ENCODE results near the gene RIN1.
"Not testable (repeated sequence)": the region's sequence is repeated elsewhere in the genome, so short reads cannot be mapped to it uniquely, and the experiment has no call there.

Gene RIN1

DNA sequence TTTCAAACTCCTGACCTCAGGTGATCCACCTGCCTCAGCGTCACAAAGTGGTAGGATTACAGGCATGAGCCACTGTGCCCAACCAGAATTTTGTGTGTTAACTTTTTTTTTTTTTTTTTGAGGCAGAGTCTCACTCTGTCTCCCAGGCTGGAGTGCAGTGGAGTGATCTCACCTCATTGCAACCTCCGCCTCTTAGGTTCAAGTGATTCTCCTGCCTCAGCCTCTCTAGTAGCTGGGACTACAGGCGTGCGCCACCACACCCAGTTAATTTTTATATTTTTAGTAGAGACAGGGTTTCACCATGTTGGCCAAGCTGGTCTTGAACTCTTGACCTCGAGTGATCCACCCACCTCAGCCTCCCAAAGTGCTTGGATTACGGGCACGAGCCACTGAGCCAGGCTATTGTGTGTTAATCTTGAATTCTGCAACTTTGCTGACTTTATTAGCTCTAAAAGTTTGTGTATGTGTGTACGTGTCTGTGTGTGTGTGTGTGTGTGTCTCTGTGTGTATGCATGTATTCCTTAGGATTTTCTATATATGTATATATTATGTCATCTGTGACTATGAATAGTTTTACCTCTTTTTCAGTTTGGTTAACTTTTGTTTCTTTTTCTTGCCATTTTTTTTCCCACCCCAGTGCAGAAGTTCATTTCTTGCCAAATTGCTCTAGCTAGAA lies 14.5 kb upstream of the RIN1 start:
- not testable (repeated sequence) for DNase-seq

DNA sequence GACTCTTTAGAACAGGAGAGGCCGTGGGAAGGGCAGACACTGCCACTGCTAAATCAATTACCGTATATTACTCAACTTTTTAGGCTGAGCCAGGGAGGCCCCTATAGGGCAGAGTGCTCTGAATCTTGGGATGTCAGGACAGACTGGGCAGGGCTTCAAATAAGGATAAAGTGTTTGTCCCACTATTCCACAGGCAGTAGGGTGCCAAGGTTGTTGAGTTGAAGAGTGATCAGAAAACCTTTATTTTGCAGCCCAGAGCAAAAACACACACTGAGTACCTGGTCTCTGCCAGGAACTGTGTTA lies 12.8 kb upstream of the RIN1 start:
- DNase-seq: no peak

DNA sequence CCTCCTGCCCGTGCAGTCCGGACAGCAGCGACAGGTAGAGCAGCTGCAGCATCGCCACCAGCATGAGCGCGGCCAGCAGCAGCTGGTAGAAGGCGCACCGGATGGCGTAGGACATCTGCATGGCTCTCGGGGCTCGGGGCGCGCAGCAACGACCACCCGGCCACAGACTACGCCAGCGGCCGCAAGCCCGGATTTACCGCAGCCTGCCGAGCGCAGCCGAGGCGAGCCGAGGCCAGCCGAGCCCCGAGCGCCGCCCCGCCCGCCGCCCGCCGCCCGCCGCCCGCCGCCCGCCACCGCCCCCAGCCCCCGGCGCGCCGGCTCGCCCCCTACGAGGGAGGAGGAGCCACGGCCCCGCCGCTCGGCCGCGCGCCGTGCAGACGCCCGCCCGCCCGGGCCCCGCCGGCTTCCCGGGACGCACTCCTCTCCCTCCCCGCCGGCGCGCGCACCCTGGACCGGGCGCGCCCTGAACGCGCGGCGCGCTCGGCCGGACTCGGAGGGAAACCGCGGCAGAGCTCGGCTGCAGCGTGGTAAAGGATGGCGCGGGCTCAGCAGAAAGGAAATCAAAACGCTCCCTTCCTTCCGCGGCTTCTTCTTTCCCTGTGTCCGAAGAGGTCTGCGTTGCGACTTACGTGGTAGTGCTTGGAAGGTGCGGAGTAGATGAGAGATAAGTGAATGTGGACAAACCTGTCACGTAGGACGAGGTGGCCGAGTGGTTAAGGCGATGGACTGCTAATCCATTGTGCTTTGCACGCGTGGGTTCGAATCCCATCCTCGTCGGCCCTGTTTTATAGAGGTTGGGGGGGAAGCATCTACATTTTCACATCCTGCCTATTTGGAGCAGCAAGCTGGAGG lies 11.4 kb upstream of the RIN1 start, which contains the start of gene B4GAT1:
Gene B4GAT1 (minus strand): TSS at position 205 of the 852 bp plus-strand sequence. CDS start 84 bp downstream, at position 121.
- DNase-seq: peak; percentile 81

DNA sequence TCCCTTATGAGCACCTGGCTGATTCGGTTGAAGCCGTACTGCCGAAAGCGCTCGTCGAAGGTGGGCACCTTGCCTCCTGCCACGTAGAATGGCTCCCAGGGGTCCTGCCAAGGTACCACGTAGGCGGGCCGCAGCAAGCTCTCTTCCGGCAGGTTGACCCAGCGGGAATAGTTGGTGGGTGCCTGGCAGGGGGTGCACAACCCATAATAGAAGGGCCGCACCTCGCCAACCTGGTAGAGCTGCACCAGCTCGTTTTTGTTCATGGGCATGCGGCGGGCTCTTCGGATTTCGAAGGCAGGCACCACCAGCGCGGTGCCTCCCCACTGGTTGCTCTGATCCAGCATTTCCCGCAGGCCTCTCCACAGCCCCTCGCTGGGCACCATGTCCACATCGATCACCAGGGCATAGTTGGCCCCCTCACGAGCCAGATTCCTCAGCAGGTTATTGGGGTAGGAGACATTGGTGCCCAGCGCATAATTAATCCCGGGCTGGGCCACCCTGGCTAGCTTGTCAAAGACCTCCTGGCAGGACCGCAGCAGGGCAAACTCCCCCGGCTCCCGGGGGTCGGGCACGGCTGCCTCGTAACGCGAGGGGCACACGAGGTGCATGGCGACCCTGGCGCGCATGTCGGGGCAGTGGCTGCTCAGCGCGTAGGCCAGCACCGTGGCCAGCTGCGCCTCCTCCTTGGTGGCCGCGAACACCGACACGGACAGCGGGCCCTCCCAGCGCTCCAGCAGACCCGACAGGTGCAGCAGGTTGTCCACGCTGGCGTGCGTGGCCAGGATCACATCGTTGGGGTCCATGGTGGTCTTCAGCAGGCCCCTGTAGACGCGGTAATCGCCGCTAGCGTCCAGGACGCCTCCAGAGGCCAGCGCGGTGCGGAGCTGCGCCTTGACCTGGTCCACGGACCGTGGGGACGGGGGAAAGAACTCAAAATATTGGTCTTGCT lies 10.5 kb upstream of the RIN1 start:
- DNase-seq: peak; percentile 62

DNA sequence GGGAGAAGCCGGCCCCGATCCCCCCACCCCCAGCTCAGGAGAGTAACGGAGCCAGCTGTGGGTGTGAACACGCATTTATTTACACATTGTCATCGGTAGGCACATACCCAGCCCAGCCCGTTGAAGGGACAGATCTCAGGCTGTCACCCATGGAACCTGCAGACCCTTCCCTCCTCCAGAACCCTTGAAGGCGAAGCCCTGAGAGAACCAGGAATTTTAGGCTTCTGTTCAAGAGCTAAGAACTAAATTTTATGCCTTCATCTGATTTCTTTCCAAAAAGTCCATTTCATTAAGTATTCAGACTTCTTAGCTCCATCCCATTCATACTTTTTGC lies 9.0 kb upstream of the RIN1 start:
- DNase-seq: no peak

DNA sequence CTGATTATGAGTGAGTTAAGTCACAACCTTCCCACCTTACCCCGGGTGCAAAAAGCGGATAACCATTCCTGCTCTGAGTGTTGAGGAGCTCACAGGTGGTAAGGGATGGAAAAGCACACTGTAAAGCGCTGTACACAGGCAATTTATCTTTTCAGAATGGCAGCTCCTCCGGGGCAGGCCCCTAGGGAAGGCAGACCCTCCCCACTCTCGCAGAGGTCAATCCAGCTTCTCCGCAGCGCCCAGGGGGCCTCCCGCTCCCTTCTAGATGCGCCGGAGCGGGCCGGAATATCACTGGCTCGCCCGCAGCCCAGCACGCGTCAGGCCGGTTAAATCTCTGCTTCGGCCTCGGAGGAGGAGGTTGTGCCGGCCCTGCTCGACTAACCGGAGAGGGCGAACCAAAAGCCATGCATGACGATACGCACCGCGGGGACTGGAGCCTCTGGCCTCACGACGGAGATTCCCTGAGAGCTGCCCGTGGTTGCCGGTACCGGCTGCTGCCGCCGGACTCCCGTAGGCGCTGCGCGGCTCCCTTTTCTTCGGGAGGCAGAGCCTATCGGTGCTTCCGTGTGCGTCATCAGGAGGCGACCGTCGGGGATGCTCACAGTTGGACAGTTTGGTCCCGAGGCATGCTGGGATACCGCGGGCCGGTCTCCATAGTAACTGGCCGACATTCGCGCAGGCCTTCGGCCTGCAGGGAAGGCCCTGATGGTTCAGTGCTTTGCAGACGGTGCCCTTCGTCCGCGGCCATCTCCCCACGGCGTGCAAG lies 8.5 kb upstream of the RIN1 start, which contains the start of gene BRMS1:
Gene BRMS1 (minus strand): TSS at position 555 of the 766 bp plus-strand sequence. CDS start 2,870 bp downstream, outside the sequence.
- DNase-seq: peak; percentile 91

DNA sequence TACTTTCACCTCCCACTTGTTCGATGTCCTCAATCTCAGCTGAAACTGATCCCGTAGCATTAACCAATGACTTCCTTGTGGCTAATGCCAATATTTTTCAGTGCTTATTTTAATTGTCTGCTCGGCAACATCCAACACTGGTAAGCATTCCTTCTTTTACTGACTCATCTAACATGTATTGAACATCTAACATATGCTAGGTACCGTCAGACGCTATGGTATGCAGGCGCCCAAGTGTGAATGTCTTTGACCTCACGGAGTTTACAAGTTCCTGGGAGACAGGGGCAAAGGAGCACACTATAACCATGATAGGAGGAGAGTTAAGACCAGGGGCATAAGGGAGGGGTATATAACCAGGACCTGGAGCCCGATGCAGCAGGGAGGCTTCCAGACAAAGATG lies 6.9 kb upstream of the RIN1 start:
- DNase-seq: no peak

DNA sequence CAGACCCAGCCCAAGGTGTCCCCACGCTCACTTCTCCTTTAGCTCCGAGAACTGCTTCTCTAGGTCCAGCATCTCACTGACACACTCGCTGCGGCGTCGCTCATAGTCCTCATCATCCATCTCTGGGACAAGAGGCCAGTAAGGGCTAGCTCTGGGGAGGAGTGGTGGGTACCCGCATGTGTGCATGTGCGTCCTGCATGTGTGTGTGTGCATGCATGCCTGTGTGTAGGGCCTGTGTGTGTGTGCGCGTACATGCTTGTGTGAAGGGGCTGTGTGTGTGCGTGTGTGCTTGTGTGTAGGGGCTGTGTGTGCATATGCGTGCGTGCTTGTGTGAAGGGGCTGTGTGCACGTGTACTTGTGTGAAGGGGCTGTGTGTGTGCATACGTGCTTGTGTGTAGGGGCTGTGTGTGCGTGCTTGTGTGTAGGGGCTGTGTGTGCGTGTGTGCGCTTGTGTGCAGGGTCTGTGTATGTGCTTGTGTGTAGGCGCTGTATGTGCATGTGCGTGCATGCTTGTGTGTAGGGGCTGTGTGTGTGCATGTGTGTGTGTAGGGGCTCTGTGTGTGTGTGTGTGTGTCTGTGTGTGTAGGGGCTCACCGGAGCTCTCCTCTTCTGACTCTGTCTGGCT lies 5.4 kb upstream of the RIN1 start:
- no peak for DNase-seq

DNA sequence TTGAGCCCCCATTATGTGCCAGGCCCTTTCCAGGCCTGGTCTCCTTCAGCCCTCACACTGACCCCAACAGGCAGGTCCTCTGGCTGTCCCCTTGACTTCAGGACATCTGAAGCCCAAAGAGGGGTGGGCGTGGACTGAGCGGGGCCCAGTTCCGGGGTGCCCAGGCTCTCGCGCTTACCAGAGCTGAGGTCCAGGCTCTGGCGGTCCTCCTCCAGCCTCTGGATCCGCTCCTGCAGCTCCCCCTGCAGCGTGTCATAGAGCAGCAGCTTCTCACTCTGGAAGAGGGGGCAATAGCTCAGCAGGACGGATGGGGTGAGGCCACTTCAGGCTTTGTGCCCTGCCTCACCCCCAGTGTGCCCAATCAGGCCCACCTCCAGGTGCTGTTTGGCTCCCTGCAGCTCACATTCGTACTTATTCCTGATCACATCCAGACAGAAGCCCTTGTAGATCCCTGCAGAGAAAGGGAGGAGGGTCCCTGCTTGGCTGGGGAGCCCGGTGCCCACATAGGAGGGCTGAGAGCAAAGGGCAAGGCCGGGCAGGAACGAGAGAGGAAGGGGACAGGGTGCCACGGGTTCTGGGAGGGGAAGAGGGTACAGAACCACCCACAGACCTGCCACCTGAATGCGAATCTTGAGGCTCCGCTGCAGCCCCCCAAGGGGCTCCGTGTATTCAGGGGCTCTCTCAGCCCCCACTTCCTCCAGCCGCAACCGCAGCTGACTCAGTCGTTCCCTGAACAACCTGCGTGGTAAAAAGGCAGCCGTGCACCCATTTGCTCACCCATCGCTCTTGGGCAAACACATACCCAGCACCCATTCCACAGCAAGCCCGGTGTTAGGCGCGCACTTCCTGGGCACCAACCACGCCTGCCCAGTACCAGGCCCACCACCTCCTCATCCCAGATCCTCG lies 4.6 kb upstream of the RIN1 start:
- DNase-seq: no peak

DNA sequence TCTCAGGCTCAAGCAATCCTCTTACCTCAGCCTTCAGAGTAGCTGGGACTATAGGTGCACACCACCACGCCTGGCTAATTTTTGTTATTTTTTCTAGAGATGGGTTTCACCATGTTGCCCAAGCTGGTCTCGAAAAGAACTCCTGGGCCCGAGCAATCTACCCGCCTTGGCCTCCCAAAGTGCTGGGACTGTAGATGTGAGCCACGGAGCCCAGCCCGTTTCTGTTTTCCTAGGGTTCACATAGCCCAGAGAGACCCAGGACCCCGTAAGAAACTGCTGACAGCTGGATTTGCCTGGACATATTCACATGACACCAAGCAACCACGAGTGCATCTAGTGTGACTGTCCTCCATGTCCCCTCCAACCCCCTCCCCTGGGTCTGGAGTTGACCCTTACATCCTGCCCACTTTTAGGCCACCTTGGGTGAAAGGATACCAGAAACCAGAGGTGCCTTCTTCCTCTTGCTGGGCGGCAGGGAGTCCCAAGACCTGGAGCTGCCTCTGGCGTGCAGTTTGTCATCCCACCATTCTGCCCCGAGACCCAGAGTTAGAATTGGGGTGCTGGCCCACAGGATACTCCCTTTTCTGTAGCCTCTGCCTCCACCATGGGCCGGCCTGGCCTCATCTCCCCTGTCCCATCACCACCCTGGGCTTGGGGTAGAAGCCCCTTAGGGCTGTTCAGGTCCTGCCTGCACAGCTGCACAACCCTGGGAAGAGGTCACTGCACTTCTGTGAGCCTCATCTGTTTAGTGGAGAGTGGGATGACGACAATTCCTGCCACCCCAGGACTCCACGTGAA lies 3.7 kb upstream of the RIN1 start:
- DNase-seq: no peak

DNA sequence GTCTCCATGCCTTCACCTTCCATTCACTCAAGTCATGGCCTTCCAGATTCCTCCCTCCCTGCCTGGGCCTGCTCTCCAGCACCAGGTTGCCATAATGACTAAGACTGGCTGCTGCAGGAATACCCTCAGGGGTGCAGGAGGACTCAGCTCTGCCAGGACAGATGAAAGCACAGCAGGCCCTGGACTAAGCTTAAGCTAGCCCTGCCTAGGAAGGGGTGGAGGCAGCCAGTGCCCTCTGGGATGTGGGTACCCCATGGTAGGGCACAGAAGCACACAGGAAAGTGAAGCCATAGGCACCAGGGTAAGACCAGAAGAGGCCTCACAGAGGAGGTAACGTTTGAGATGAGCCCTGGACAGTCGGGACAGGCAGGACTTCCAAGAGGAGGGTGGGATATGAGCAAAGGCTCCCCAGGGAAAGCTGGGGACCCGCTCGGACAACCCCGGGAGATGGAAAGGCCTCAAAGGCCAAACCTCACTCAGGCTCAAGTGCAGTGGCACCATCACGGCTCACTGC lies 3.0 kb upstream of the RIN1 start:
- DNase-seq: no peak

DNA sequence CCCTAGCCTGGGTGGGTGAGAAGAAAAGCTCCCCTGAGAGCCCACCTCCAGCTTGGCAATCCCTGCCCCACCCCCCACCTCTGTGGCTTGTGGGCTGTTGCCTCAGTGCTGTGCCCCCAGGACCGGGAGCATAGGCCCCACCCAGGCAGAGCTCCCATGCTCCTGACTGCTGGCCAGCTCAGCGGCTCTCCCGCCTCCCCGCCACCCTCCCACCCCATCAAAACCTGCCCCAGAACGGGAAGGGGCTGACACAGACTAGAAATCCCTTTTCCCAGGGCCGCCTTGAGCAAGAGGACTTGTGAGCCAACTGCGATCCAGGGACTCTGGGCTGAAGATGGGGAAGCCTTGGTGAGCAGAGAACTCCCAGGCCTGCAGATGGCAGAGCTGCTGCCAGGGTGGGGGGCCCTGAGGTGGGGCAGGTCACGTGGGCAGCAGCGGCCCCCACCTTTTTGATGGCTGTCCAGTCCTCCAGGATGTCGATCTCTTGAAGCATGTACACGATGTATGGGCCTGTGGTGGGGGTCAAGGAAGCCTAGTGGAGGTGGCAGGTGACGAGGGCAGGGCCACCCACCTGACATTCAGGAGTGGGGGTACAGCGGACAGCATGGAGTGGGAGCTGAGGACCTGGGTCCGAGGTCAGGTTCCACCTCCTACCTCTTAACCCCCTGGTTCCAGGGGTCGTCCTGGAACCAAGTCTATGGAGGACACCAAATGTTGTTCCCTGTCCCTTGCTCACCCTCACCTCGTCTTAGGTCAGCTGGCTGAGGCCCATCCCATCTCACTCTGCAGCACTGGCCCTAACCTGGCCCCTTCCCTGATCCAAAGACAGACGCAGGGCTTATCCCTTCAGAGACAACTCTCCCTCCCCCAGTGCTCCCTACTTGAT lies 2.3 kb upstream of the RIN1 start:
- DNase-seq: no peak

DNA sequence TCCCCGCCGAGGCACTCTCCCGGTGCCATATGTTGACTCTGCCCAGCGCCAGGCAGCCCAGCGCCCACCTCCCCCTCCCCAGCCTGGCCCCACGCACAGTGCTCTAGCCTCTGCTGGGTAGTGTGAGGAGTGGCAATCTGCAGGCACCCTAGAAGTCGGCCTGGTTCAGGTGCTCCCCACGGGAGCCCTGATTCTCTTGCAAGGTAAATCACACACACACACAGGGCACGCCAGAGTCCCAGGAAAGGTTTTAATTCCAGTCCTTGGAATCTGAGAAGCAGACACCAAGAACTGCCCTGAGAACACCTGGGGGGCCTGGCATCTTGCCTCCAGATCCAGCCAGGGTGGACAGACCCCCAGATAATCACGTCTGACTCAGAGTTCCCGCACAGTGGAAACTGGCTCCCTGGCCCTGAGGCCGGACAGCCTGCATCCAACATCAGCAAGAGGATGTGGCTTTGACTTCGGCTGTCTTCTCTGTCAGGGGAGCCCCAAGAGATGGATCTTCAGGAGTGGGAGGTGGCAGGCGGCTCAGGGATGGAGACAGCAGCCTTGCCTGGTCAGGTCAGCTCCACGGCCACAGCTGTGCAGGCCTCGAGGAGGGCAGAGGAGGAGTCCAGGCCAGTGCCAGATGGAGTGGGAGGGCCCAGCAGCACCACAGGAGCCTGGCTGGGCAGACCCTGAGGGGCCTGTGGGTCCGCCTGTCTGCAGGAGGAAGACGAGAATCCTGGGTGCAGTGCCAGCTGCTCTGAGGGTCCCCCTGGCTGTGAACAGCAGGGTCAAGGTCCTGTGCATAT lies 1.1 kb upstream of the RIN1 start:
- no peak for DNase-seq

DNA sequence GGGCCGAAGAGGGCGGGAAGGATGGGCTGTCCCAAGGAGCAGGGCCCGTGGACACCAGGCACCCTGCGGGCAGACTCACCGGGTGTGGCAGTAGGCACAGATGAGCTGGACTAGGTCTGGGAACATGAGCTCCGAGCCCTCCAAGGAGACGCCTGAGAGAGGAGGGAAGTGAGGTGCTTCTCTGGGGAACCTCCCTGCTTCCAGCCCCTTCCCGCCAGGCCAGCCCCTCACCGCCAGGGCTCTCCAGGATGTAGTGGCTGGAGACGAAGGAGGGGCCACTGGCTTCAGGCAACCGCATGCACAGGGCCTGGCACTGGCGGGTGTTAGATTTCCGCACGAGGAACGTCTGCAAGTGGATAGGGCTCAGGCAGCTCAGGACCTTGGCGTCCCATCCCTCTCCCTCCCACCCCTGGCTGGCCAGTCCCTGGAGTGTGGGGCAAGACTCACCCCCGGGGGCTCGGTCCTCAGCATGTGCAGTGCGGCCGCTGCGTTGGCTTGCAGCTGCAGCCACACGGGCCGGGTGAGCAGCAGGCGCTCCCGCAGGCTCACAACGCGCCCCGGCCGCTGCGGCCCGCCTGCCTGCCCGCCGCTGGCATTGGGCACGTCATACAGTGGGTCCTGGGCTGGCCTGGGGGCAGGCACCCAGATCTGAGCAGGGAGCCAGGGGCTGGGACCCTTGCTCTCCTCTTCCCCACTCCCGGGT lies 552 bp downstream of the RIN1 start:
- no peak for DNase-seq

DNA sequence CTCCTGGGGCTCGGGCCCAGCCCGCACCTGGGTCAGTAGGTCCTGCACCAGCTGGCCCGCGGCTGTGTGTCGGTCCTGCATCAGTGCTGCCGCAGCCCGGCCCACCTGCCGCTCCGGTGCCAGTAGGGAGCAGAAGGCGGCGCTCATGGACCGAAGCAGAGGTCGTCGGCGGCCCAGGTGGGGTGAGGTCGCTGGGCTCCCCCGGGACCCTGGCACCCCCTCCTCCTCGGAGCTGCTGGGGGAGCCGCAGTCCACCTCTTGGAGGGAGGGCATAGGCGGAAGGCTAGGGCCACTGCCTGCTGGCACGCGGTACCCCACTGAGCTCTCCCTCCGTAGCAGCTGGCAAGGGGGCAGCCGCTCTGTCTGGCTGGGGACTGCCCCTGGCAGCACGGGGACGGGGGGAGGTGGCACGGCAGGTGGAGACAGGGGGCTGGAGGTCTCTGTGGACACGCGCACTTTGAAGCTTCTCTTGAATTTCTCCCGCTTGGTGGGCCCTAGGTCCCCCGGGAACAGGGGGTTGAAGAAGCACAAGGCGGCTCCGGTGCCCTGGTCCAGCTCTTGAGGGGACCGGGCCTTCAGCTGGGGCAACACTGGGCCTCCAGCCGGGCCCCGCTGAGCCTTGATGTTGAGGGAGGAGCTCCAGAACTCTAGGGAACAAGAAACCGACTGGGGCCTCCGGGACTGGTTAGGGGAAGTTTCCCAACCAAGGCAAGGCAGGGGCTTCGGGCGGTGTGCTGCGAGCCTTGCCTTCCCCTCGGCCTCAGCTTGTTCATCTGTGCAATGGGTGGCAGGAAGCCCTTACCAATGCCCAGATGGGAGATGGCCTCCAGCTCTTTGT lies 1.4 kb downstream of the RIN1 start:
- no peak for DNase-seq

DNA sequence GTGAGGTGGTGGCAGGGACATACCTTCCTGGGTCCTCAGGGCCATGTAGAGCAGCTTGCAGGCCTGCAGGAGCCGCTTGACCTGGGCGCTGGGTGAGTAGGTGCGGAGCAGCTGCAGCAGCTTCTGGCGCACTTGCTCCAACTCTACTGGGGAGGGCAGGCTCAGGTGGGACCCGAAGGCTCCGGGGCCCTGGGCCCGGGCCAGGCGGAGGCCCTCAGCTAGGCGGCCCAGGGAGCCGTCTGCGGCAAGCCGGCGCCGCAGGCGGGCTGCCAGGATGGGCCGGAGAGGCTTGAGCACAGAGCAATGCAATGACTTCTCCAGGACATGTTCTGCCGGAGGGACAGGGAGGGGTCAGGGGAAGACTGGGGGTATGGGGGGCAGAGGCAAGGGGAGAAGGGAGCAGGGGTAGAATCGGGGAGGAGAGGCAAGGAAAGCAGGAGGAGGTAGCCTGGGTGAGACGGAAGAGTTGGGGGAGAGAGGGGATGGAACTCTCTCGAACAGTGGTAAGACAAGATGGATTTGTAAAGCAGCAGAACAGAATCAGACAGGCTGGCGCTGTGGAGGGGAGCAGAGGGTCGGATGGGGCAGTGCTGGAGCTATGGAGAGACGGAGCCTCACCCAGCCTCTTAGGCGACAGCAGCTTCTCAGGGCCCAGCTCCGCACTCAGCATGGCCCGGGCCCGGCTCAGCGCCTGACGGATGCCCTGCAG lies 2.2 kb downstream of the RIN1 start:
- no peak for DNase-seq

Data from COR-L47 (cell line).